DMS53 treated with DMSO at 0.1 percent for 48 hours (cell line): Measurements from ENCODE around the gene MEX3A.
"Not testable (repeated sequence)": the region's sequence is repeated elsewhere in the genome, so short reads cannot be mapped to it uniquely, and the experiment has no call there.

Experiments
- DNase-seq: peaks from one replicate; lab custom pipeline; 2025; ENCODE audit not compliant: unreplicated experiment; lab: John Stamatoyannopoulos, UW

The MEX3A gene

DNA sequence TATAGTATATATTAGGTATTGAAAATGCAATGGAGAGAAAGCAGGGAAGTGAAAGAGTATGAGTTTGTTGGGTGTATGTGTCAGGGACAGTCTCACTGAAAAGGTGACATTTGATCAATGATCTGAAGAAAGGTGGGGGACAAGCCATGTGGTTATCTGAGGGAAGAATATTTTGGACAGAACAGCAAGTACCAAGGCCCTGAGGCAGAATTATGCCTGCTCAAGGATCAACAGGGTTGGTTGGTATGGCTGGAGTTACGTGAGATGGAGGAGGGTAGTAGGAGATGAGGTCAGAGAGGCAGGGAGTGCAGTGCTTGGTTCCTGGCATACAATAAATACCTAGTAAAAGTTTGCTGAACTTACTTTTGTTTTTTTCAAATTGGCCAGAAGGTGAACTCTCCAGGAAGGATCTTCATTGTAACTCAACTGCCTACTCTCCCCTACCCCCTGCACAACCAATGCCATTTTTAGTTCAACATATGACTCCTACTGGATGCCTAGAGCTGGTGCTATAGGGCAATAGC lies 25.9 kb downstream of the MEX3A start:
- no peak for DNase-seq

DNA sequence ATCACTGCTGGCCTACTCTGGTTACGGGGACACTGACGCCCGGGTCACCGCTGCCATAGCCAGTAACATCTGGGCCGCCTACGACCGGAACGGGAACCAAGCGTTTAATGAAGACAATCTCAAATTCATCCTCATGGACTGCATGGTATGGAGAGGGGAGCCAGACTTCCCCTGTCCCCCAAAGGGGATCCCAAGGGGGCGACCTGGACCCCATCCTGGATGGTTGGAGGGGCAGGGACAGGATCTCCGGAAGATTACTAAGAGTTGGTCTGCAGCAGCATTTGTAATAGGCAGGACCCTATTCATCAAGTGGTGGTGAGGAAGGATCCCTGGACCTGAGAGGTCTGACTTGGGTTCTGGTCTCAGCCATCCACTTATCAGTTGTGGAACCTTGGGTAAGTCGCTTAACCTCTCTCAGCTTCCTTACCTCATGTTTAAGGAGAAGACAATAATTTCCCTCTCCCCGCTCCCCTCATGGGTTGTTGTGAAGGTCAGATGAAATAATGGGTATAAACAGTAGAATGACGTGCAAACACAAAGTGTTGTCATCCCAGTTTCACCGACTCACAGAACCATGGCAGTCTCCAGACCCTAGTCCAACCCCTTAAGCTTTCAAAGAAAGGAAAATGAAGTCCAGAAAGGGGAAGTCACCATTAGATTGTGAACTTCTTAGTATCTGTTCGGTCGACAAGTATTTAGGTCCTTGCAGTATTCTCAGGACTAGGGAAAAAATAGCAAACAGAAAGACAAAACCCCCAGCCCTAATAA lies 26.8 kb downstream of the MEX3A start:
- no peak for DNase-seq

DNA sequence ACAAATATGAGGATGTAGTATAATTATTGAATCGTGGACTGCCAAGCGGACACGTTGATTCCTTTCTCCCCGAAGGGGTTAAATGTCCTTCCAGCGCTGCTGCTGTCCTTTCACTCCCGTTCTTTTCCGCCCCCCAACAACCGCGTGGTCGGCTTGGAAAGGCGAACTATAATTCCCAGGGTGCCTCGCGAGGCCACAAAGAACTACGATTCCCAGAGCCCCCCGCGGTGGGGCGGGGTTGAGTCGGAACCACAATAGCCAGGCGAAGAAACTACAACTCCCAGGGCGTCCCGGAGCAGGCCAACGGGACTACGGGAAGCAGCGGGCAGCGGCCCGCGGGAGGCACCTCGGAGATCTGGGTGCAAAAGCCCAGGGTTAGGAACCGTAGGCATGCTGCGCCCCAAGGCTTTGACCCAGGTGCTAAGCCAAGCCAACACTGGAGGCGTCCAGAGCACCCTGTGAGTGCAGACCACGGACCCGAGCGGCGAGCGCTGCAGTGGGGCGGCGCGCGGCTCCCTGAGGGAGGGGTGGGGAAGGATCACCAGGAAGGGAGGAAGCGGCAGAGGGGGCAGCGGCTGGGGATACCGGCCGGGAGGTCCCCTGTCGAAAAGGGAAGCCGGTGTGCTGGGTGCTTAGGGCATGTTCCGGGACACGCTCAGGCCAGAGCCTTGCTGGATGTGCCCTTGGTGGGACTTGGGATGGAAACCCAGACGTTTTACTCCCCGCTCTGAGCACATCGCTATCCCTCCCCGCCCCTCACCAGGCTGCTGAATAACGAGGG lies 27.6 kb downstream of the MEX3A start, which contains the start of gene LAMTOR2:
LAMTOR2 (plus strand) TSS at position 283 of the 781 bp plus-strand sequence; CDS start at position 391, 108 bp downstream.
- peak; percentile 96 for DNase-seq

DNA sequence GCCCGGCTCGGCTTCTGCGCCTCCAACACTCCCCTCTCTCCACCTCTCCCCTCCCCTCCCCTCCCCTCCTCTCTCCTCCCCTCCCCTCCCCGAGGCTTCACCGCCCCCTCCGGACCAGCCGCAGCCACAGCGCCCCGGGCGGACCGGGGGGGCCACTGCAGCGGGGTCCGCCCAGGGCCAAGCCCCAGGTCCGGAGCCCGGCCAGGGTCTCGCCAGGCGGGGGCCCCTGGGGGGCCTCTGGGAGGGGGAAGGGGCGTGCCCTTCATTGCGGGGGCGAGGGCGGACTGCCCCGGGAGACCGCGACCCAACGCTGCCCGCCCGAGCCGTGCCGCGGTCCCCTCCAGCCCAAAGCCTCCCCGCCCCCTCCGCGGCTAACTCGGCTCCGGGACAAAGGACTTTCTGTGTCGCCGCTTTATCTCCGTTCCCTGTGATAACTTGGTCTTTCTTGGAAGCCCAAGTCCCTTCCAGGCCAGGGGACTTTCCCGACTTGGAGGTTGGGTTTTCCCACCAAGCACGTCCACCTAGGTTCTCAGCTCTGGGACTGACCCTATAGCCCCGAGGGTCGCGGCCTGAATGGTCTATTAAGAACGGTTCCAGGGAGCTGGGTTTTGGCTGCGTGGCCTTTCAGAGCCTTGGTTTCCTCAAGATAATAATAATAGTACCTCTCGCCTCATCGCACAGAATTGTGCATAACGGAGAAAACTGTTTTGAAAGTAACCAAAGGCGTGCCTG lies 28.3 kb downstream of the MEX3A start, which contains the start of gene UBQLN4:
UBQLN4 (minus strand) TSS at position 31 of the 732 bp plus-strand sequence. CDS start 97 bp downstream, outside the sequence.
- peak; percentile 68 for DNase-seq

DNA sequence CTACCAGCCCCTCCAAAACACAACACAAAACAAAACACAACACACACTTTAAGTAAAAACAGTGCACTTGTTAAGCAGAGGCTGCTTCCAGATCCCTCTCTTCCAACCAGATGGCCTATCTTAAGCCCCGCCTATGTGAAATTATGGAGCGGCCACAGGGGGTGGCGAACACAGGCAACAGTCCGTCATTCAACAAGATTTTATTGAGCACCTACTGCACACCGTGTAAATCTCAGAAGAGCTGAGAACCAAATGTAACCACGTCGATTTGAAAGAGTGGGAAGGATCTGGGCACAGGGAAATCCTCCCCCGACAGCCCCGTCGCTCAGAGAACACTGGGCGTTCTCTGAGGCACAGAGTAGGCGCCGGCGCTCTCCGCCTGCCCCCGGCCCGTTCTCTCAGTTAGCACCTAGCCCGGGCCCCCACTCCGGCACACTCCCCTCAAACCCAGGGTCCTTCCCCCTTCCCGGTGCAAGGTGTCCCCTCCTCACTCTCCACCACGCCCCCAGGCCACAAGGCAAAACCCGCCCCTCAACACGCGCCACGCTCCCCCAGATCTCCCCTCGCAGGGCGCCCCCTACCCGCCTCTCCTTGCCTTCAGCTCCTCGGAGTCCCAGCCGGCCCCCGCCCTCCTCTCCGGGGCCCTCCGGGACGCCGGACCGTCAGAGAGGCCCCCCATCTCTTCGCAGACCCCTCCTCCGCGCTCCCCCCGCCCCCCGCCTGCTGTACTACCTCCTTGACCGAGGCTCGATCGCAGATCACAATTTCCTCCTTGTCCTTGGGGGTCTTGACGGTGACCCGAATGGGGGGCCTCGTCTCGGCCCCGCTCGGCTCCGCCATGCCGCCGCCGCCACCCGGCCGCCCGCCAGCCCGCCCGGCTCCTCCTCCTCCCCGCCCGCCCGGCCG lies 29.1 kb downstream of the MEX3A start:
- peak; percentile 67 for DNase-seq

DNA sequence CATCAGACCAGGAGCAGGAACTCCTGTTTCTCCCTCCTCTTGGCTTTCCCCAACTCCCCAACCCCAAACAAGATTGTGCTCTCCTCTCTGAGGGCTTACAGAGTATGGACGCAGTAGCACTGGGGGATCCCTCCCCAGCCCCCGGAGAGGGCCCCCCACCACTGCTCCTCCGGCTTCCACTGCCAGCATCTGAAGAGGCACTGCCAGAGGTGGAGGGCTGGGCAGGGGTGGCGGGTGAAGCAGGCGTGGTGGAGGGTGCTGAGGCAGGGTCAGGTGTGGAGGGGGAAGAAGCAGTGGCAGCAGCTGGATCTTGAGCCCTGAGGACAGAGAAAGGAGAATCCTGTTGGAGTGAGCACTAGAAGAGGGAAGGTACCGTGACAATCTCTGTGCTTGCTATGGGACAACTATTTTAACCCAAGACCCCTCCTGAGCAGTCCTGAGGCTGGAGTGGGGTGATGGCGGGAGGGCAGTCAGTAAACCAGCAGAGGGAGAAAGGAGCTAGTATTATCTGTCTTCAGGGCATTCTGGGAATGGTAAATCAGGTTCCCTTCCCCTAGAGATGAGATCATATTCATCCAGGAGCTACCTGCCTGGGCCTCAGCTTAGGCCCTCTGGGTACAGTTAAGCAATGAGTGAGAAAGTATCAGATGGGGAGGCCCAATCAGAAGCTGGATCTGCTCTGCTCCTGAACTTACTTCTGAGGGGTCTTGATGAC lies 31.1 kb downstream of the MEX3A start:
- DNase-seq = no peak

DNA sequence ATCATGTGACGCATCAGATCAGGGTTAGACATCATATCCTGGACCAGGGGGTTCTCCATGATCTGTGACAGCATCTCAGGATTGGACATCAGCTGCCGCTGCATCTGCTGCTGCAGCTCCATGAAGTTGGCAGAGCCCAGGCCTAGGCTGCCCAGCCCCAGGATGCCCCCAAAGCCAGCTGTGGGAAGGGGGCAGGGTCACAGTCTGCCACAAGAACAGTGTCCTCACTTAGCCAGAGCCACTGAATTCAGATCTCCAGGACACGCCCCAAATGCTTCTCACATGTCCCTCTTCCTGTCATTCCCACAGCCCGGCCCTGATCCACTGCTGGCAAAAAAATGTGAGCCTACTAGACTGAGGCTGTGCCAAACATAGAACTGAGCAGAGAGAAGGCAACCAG lies 31.9 kb downstream of the MEX3A start:
- DNase-seq = no peak

DNA sequence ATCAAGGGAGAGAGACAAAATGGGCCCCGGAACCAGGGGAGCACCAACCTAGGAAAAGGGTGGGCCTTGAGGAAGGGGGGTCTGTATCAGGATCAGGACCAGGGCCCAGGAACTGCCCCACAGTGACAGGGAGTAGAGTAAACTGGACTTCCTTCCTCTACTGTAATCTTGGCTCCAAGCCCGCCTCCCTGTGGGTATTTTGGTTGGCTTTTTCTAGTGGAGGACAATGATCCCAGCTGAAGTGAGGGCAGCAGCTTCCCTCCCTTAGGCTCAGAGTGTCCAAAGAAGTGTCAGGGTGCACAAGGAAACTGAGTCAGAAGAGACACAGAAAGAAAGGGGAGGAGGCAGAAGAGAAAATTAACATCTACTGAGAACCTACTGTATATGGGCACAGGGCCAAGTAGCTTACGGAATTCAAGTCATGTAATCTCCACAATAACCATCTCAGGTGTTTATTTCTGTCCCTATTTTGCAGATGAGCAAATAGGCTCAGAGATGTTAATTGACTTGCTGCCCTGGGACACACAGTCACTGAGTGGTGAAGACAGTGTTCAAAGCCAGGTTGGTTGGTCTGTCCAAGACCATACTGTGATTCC lies 33.5 kb downstream of the MEX3A start:
- DNase-seq = no peak

DNA sequence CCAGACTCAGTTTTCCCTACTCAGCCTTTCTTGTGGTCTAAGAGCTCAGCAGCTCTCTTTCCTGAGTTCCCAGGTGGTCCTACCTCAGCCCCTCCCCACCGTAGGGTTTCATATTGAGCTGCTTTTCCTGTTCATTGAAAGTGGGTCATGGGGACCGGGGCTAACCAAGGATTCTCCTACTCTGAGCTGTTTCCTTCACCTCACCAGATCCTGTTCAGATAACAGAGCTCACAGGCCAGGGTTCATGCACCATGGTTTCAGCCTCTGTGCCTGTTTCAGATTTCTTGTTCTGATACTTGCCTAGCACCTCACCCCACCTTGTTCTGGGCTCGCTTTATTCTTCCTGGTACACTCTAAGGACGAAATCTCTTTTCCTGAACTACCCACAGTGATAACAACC lies 37.2 kb downstream of the MEX3A start:
- no peak for DNase-seq

DNA sequence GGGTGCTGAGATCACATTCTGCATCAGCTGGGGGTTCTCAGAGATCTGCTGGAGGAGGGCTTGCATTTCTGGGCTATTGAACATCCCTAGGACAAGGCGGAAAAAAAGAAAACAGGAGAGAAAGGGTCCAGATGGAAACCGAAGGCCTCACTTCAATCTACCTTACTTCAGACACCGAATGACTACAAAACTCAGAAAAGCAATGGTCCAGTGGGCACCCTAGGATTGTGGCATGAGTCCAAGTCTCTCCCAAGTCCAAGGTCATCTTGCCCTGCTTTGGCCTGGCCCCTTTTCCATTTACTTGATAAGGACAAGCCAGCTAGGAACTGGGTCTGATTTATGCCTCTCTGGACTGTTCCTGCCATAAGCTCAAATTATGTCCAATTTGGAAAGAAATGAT lies 39.4 kb downstream of the MEX3A start:
- DNase-seq = no peak

DNA sequence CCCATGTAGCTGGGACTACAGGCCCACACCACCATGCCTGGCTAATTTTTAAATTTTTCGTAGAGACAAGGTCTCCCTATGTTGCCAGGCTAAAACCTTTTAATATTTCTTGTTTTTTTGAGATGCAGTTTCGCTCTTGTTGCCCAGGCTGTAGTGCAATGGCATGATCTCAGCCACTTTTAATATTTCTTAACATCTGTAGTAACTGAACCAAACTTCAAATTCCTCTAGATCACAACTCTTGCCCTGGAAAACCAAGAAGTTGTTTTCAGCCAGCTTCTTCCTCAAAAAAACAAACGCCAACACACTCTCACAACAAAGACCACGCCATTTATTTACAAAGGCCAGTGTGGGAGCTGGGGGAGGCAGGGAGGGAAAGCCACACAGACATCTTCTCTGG lies 47.3 kb downstream of the MEX3A start:
- DNase-seq = not testable (repeated sequence)

DNA sequence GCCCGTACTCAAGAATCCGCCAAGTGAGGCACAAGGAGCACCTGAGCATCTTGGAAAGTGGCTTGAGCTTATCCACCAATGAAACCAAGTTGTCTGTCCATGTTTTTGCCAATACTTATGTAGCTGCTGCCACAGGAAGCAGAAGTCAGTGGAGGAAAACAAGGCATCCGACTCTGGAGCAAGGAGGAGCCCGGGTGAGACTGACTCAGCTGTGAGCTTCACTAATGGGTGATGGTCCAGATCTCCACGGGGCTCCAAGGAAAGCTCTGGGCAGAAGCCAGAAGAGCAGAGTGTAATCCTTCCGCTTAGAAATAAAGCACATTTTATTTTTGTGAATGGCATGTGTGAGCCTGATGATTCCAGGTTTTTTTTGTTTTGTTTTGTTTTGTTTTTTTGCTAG lies 49.3 kb downstream of the MEX3A start:
- DNase-seq = no peak

DNA sequence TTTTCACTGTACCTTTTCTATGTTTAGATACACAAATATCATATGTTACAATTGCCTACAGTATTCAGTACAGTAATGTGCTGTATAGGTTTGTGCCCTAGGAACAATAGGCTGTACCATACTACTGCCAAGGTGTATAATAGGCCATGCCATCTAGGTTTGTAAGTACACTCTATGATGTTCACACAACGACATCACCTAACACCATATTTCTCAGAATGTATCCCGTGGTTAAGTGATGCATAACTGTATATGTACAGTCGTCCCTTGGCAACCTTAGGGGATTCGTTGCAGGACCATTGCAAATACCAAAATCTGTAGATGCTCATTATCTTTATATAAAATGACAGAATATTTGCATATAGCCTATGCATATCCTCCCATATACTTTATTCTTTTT lies 55.7 kb downstream of the MEX3A start:
- DNase-seq = no peak

DNA sequence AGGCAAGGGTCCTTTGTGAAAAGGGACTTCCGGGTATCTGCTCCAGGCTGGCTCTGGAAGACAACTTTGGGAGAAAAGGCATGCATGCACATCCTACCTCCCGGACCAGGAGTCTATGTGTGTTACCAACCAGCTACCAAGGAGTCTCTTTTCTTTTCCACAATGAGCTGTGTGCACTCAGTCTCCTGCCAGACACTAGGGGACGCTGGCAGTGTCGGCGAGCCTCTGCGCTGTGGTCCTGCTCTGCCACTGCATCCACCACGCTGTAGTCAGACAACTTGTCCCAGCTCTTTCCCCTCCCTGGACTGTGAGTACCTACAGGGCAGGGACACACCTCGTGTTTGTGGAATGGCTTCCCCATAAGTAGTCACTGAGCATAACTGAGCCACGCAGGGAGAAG lies 56.4 kb downstream of the MEX3A start:
- peak; percentile 46 for DNase-seq

DNA sequence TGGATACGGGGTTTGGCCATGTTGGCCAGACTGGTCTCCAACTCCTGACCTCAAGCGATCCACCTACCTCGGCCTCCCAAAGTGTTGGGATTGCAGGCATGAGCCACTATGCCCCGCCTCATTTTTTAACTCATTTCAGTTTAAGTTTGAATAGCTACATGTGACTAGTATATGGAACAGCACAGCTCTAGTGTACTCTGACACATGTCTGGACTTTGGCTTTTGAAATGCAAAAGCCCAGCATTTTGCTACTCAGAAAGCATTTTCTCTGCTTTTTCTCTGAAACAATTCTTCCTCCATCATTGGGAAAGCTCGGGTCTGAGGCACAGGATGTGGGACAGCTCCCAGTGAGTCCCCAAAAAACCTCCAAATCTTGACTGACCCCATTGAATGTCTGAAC lies 57.5 kb downstream of the MEX3A start:
- no peak for DNase-seq
